GM19463 (cell line): ENCODE results near the gene COPZ2.
"Not testable (repeated sequence)": the region's sequence is repeated elsewhere in the genome, so short reads cannot be mapped to it uniquely, and the experiment has no call there.

Source experiments
- ATAC-seq: cut with Tn5 transposase; IDR thresholded peaks from one replicate; pipeline ENCODE4 v1.9.1; 2021; ENCODE audit warnings: mild to moderate bottlenecking, moderate library complexity; ENCODE audit not compliant: unreplicated experiment

Gene COPZ2

DNA sequence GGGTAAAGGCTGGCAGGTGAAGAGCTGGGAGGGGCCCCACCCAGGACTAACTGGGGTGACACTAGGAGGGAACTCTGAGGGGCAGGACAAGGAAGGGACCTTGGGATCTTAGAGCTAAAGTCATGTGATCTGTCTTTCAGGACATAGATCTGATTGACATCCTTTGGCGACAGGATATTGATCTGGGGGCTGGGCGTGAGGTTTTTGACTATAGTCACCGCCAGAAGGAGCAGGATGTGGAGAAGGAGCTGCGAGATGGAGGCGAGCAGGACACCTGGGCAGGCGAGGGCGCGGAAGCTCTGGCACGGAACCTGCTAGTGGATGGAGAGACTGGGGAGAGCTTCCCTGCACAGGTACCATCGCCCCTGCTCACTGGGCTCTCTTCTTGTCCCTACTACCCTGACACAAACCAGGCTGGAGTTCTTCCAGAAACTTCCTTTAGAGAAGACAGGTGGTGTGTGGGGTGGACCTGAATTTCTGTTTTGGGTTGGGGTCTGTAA is 18.7 kb upstream of the COPZ2 start:
- ATAC-seq: no peak

DNA sequence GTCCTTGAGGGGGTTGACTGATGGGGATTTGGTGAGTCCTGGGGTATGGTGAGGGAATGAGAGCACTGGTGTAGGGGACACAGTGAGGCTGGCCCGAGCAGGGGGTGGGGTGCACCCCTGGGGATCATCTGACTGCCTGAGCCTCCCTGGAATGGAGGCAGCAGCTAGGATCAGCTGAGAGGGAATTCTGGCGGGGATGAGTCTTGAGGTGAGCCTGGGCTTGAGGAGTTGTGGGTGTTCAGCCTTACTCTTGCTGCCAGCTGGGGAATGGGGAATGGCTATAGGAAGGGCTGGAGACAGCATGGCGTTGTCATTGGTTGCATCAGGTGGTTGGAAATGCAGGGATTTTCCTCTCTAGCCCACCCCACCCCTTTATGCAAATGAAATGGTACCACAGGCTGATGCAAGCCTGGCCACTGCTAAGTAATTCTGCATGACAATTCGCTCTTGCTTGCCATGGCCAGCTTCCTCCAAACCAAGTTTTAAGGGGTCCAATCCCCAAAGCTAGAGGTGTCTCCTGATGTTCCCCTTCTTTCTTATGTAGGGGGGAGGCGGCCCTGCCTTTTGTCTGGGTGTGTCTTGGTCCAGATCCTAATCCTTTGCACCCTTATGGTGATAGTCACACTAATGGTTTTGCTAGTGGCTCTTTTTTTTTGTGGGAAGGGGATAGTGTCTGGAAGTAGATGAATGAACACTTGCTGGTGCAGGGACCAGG is 18.1 kb upstream of the COPZ2 start:
- peak; percentile 81 for ATAC-seq

DNA sequence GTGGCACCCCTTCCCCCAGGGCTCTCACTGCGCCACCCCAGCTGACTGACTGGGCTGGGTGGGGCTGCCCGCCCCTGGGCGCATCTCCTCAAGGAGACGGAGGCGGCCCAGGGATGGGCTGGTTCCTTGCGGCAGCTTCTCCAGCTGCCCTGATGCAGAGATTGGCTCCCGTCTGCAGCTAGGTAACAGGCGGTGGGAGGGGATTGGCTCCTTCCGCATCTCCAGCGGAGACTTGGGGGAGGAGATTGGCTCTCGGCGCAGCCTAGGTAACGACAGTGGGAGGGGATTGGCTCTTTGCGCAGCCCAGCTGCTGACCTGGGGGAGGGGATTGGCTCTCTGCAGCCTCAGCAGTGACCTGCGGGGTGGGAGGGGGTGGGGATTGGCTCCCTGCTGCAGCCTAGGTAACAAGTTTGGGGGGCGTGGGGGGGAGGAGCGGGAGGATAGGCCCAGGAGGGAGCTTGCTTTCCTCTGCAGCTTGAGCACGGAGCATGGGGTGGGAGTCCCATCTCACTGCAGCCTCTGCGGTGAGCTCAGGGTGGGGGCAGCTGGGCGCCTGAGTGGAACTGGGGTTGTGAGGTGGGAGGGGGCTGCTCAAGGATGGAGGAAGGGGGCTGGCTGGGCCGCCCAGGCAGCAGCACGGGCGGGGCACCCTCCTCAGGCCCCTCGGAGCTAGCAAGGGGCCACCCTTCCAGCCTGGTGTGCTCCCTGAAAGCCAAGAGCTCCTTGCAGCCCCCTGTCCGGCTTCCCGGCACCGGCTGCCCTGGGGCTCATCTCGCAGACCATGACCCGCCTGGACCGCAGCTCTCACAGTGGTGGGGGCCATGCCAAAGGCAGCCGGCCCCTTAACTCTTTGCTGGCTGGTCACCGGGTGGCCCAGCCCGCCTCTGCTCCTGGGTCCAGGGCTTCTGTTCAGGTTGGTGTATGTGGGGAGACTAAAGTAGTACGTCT is 16.9 kb upstream of the COPZ2 start:
- ATAC-seq: no peak

GRCh38 chr17:48053758-48054237 is 16.2 kb upstream of the COPZ2 start:
- no peak for ATAC-seq

- no peak for ATAC-seq
Observed at GRCh38 chr17:48052956-48053757, 15.6 kb upstream of the COPZ2 start.

GRCh38 chr17:48051706-48052486 is 14.3 kb upstream of the COPZ2 start:
- no peak for ATAC-seq

DNA sequence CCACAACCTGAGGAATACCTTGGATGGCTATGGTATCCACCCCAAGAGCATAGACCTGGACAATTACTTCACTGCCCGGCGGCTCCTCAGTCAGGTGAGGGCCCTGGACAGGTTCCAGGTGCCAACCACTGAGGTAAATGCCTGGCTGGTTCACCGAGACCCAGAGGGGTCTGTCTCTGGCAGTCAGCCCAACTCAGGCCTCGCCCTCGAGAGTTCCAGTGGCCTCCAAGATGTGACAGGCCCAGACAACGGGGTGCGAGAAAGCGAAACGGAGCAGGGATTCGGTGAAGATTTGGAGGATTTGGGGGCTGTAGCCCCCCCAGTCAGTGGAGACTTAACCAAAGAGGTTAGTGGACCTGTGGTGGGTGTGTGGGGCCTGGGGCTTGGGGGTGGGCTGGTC is 13.7 kb upstream of the COPZ2 start:
- ATAC-seq: no peak

DNA sequence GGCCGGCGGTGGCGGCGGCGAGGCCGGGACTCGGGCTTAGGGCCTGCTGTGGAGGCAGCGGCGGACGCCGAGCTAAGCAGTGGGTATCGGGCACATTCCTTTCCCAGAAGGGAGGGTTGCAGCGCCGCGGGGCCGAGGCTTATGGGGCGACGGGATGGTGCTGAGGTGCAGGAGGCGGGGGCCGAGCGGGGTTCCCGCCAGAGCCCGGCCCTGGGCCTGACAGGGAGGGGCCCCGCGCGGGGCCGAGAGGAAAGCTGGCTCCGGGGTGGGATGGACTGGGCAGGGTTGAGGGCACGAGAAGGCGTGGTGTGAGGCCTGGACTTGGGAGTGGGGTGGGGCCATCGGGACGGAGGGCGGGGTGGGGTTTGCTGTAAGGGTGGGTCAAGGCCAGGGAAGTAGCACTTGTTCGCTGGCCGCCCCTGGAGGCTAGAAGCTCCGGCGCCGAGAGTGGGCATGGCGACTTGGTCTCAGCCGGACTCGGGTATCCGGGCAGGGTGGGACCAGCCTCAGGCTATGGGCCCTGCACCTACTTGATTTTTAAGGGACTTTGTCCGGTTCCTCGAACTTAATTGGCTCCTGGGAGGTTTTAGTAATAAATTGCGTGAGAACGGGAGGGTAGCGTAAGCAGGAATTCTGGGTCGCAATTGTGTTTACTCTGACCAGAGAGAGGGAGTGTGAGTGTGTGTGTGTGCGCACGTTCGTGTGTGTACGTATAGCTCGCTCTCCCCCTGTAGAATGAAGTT is 11.0 kb upstream of the COPZ2 start:
- peak; percentile 40 for ATAC-seq

- ATAC-seq: peak; percentile 92
Observed at GRCh38 chr17:48047741-48048383, 10.3 kb upstream of the COPZ2 start, which contains the start of gene NFE2L1. Gene NFE2L1 (plus strand): TSS chr17:48048359. CDS start chr17:48051119, 2,760 bp downstream.

DNA sequence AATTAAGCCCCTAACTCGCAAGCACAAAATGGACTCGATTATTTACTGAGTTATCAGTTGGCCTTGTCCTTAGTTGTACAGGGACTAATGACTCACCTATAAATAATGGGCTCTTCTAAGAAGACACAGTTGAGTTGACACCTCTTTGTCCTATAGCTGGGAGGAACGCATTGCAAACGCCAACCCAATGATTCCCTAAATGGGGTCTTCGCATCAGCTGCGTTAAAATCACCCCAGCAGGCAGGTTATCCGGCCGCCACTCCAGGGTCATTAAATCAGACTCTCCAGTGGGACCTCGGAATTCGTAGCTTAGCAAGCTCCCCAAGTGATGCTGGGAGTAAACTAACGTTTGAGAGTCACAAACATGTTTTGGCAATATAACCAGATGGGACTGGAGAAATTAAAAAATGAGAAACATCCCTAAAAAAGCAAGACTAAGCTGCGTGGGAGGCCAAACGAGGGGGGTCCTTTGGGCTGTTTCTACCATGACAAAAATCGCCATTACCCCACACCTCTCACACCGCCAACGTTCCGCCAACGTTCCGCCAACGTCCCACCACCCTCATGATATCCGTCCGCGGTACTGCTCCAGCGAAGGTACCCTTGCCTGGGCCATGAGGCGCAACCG is 9.6 kb upstream of the COPZ2 start:
- no peak for ATAC-seq

DNA sequence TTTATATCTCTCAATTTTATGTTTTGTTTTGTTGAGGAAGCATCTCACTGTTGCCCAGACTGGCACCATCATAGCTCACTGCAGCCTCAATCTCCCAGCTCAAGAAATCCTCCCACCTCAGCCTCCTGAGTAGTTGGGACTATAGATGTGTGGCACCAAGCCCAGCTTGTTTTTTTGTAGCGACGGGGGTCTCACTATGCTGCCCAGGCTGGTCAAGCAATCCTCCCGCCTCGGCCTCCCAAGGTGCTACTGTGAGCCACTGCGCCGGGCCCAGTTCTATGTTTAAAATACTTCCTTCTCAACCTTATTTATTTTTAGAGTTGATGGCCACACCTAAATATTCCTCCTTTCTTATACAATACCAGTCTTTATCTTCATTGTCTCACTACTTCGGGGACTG is 8.7 kb upstream of the COPZ2 start:
- no peak for ATAC-seq

GRCh38 chr17:48045316-48046001 is 7.9 kb upstream of the COPZ2 start:
- no peak for ATAC-seq

DNA sequence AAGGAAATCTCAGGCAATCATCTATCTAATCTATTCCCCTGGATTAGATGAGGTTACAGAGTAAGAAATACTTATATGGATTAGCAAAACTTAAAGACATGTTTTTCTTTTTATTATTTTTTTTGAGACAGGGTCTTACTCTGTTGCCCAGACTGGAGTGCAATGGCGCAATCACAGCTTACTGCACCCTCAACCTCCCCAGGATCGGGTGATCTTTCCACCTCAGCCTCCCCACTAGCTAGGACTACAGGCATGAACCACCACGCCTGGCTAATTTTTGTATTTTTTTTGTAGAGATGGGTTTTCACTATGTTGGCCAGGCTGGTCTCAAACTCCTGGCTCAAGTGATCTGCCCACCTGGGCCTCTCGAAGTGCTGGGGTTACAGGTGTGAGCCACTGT is 7.3 kb upstream of the COPZ2 start:
- ATAC-seq: no peak

DNA sequence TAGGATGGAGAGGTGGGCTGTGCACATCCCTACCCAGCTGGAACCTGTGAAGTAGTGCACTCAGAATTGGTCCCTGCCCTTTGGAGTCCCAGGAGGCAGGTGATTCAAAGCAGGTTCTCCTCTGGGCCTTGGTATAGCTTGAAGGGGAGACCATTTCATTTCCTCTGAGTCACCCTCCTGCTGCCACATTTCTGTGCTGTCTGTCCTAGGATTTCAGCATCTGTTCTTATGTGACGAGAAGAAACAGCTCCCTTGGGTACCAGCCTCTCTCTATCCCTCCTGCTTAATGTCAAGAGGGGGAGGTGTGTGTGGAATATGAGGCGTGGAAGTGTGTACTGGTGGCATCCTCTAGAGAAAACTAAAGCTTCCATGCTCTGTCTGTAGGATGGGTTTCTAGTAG is 5.6 kb upstream of the COPZ2 start:
- no peak for ATAC-seq

DNA sequence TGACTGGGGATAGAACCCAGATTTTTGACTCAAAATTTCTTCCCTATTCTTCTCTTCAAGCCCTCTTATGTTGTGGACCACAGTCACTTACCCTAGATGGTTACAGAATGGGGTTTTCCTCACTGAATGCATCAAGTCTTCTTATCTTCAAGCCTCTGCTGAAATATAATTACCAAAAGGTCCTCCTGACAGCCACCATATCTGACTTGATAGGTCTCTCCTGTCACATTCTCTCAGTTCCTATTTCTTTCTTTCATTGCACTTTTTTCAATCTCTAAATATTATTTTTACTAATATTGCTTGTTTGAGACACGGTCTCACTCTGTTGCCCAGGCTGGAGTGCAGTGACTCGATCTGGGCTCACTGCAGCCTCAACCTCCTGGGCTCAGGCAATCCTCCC is 1.1 kb upstream of the COPZ2 start:
- ATAC-seq: no peak

DNA sequence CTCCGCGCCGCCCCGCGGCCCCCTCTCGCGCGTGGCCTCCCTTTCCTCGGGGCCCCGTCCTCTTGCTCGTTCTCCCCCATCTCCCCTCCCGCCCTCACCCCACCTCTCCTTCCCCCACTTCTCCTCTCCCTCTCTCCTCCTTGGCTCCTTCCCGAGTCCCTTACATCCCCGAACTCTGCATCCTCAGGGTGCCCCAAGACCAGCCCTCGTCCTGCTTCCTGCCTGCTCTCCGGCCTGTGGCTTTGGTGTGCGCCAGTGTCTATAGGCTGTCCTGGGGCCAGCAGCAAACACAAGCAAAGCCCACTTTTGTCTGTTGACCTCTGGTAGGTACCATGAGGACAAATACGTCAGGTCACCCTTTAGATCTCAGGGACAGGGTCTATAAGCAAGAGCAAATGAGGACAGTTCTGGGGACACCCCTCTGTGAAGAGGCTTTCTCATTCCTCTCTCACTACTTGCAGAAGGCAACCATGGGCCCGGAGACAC is 284 bp upstream of the COPZ2 start:
- no peak for ATAC-seq

DNA sequence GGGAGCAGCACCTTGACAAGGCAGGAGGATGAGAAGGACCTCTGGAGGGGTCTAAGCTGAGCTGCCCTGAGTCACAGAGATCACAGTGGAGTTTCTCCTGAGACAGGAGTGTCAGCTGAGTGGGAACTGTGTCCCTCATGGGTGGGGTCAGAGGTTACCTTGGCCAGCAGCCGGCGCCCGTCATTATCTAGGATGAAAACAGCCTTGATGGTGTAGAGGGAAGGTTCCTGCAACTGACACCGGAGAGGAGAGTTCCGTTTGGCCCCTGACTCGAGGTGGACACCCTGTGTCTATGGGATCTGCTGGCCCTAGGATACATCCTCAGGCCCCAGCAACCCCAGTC is 933 bp downstream of the COPZ2 start:
- no peak for ATAC-seq

- ATAC-seq: not testable (repeated sequence)
Observed at GRCh38 chr17:48034734-48035133, 2.9 kb downstream of the COPZ2 start.
